ENCODE results near the gene RIC8B. TPM values are rescaled to one million over a fixed set of nuclear protein-coding genes. Genes with fewer than 3 reads are reported as not detected.

The RIC8B gene
- total and polyA plus RNA-seq, 2 of the 13 experiments (the other 11 are each of a cell fraction or from before 2014, with no cell fraction given), result 5.1 to 7.5 TPM

DNA sequence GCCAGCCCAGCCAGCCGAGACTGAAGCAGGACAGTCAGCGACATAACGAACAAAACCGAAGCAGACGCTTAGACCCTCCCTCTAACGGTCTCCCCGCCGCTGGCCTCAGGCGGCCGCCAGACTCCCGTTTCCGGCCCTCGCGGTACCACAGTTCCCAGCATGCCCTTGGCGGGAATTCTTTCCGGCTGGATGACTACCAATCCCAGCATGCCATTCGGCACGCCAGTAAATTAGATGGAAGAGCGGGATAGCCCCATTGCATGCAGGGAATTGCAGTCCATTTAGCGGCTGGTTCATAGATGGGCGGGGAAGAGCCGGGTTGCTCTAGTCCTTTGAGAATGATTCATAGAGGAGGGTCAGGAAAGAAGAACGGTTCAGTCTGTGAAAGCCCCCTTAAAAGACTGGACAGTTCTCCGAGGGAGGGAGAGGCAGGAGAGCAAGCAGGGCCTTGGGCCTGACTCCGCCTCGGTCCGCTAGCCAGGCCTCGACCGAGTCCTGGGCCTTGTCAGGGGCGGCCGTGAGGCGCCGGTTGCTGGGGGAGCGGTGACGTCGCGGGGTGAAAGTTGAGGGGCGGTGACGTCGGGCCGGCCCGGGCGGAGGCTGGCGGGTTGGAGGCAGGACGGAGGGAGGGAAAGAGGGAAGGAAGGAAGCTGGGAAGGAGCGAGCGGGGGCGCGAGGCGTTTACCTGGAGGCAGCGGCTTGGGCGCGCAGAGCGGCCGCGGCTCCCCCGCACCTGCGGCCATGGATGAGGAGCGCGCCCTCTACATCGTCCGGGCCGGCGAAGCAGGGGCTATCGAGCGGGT is at the start of gene RIC8B (continued):
- TF ChIP-seq AGO2 (optimal IDR thresholded peaks at IDR 0.05; ENCODE audit: low read depth, low read length), result peak; percentile 42
- TF ChIP-seq NKX3-1 (CRISPR knock-in tag; IDR thresholded peaks at IDR 0.05), result no peak
- no peak for TF ChIP-seq ZBTB42 (CRISPR knock-in tag; IDR thresholded peaks at IDR 0.05)
- TF ChIP-seq DMAP1 (CRISPR knock-in tag; IDR thresholded peaks at IDR 0.05), result peak; percentile 86
- TF ChIP-seq PTBP1 (IDR thresholded peaks at IDR 0.05; ENCODE audit: low read depth, low read length, poor library complexity, severe bottlenecking), result no peak
- TF ChIP-seq ZZZ3 (CRISPR knock-in tag; IDR thresholded peaks at IDR 0.05; ENCODE audit: borderline replicate concordance), result peak; percentile 75
- TF ChIP-seq RFX5 (IDR thresholded peaks at IDR 0.05; ENCODE audit: low read depth, low read length), result 0 out of 2 replicates have a peak, but pooled peaks have one; percentile 6
- peak; percentile 60; the same call in 1 of the 2 replicates for TF ChIP-seq TBX2 (CRISPR knock-in tag; IDR thresholded peaks at IDR 0.05; ENCODE audit: borderline replicate concordance)
- no peak; the same call in 1 of the 2 replicates for TF ChIP-seq NFIC (IDR thresholded peaks at IDR 0.05; ENCODE audit: low read length)
- TF ChIP-seq HNRNPLL (IDR thresholded peaks at IDR 0.05; ENCODE audit: low read depth, low read length, poor library complexity, severe bottlenecking), result no peak
- TF ChIP-seq CCDC6 (CRISPR knock-in tag; IDR thresholded peaks at IDR 0.05), result no peak
- TF ChIP-seq SRF (IDR thresholded peaks at IDR 0.05; ENCODE audit: low read depth, low read length), result no peak; the same call in 1 of the 2 replicates
- TF ChIP-seq, protein P1, sequence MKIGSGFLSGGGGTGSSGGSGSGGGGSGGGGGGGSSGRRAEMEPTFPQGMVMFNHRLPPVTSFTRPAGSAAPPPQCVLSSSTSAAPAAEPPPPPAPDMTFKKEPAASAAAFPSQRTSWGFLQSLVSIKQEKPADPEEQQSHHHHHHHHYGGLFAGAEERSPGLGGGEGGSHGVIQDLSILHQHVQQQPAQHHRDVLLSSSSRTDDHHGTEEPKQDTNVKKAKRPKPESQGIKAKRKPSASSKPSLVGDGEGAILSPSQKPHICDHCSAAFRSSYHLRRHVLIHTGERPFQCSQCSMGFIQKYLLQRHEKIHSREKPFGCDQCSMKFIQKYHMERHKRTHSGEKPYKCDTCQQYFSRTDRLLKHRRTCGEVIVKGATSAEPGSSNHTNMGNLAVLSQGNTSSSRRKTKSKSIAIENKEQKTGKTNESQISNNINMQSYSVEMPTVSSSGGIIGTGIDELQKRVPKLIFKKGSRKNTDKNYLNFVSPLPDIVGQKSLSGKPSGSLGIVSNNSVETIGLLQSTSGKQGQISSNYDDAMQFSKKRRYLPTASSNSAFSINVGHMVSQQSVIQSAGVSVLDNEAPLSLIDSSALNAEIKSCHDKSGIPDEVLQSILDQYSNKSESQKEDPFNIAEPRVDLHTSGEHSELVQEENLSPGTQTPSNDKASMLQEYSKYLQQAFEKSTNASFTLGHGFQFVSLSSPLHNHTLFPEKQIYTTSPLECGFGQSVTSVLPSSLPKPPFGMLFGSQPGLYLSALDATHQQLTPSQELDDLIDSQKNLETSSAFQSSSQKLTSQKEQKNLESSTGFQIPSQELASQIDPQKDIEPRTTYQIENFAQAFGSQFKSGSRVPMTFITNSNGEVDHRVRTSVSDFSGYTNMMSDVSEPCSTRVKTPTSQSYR (CRISPR knock-in tag; IDR thresholded peaks at IDR 0.05; ENCODE audit: borderline replicate concordance), result no peak
- TF ChIP-seq, protein P2, sequence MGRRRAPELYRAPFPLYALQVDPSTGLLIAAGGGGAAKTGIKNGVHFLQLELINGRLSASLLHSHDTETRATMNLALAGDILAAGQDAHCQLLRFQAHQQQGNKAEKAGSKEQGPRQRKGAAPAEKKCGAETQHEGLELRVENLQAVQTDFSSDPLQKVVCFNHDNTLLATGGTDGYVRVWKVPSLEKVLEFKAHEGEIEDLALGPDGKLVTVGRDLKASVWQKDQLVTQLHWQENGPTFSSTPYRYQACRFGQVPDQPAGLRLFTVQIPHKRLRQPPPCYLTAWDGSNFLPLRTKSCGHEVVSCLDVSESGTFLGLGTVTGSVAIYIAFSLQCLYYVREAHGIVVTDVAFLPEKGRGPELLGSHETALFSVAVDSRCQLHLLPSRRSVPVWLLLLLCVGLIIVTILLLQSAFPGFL (CRISPR knock-in tag; IDR thresholded peaks at IDR 0.05), result no peak
- TF ChIP-seq ATM (IDR thresholded peaks at IDR 0.05; ENCODE audit: borderline replicate concordance), result no peak
- TF ChIP-seq ZFP36L1 (CRISPR knock-in tag; IDR thresholded peaks at IDR 0.05), result no peak
- TF ChIP-seq ZFY (CRISPR knock-in tag; IDR thresholded peaks at IDR 0.05), result peak; percentile 100
- 0 out of 2 replicates have a peak, but pooled peaks have one; percentile 36 for TF ChIP-seq ZNF546 (CRISPR knock-in tag; conservative IDR thresholded peaks at IDR 0.05)
- peak; percentile 58; the same call in 1 of the 2 replicates for TF ChIP-seq RFX3 (CRISPR knock-in tag; IDR thresholded peaks at IDR 0.05)
- no peak for TF ChIP-seq TMF1 (CRISPR knock-in tag; IDR thresholded peaks at IDR 0.05; ENCODE audit: low read depth)
- TF ChIP-seq, protein P3, sequence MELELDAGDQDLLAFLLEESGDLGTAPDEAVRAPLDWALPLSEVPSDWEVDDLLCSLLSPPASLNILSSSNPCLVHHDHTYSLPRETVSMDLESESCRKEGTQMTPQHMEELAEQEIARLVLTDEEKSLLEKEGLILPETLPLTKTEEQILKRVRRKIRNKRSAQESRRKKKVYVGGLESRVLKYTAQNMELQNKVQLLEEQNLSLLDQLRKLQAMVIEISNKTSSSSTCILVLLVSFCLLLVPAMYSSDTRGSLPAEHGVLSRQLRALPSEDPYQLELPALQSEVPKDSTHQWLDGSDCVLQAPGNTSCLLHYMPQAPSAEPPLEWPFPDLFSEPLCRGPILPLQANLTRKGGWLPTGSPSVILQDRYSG (CRISPR knock-in tag; IDR thresholded peaks at IDR 0.05), result no peak
- peak; percentile 57; the same call in 1 of the 2 replicates for TF ChIP-seq GLI4 (CRISPR knock-in tag; IDR thresholded peaks at IDR 0.05; ENCODE audit: borderline replicate concordance)
- no peak for TF ChIP-seq TBX3 (IDR thresholded peaks at IDR 0.05; ENCODE audit: borderline replicate concordance)
- TF ChIP-seq ZNF883 (CRISPR knock-in tag; IDR thresholded peaks at IDR 0.05; ENCODE audit: not compliant biosample characterization), result peak; percentile 79
- no peak for TF ChIP-seq ZNF724P (CRISPR knock-in tag; IDR thresholded peaks at IDR 0.05; ENCODE audit: borderline replicate concordance)
- no peak for TF ChIP-seq ZNF326 (CRISPR knock-in tag; IDR thresholded peaks at IDR 0.05; ENCODE audit: borderline replicate concordance)
- no peak; the same call in 1 of the 2 replicates for TF ChIP-seq ZNF329 (CRISPR knock-in tag; IDR thresholded peaks at IDR 0.05; ENCODE audit: low read depth)

Data from HepG2 (cell line).